ENCODE measurements around the gene EXT2. TPM values are rescaled to one million over a fixed set of nuclear protein-coding genes. Genes with fewer than 3 reads are reported as not detected.

Gene EXT2
- total RNA-seq, 1 donor from 2014 or later = 95.6 TPM

- no peak for TF ChIP-seq CTCF (IDR thresholded peaks at IDR 0.05; ENCODE audit: insufficient read depth, low read length, severe bottlenecking)
- Histone ChIP-seq H3K27me3 (ENCODE audit: control insufficient read depth, insufficient read depth, low read length) (no peaks in the 10 kb centered on the region), H3K36me3 (ENCODE audit: control insufficient read depth, insufficient read depth, low read length) (no peaks in the 10 kb centered on the region), H3K4me3 (ENCODE audit: low read depth, low read length) (peak overlapping the region; percentile 79)
- no peak for FAIRE-seq
- DNase-seq (ENCODE audit: low read depth) = peak; percentile 86
Measured at GRCh38 chr11:44066732-44067141, 28.7 kb upstream of the EXT2 start.

GRCh38 chr11:44067266-44067665, 28.2 kb upstream of the EXT2 start:
- FAIRE-seq = no peak
- TF ChIP-seq CTCF (IDR thresholded peaks at IDR 0.05; ENCODE audit: insufficient read depth, low read length, severe bottlenecking) = no peak
- Histone ChIP-seq H3K4me3 (ENCODE audit: low read depth, low read length) (no peak overlapping the region), H3K36me3 (ENCODE audit: control insufficient read depth, insufficient read depth, low read length) (no peaks in the 10 kb centered on the region), H3K27me3 (ENCODE audit: control insufficient read depth, insufficient read depth, low read length) (no peaks in the 10 kb centered on the region)
- DNase-seq (ENCODE audit: low read depth) = no peak

- no peak for FAIRE-seq
- no peak for DNase-seq (ENCODE audit: low read depth)
Measured at GRCh38 chr11:44068180-44068579, 27.3 kb upstream of the EXT2 start.

GRCh38 chr11:44071157-44071556, 24.3 kb upstream of the EXT2 start:
- FAIRE-seq (no peak), DNase-seq (ENCODE audit: low read depth) (no peak)
- no peak for TF ChIP-seq CTCF (IDR thresholded peaks at IDR 0.05; ENCODE audit: insufficient read depth, low read length, severe bottlenecking)
- Histone ChIP-seq H3K4me3 (ENCODE audit: low read depth, low read length) (no peak overlapping the region), H3K36me3 (ENCODE audit: control insufficient read depth, insufficient read depth, low read length) (no peaks in the 10 kb centered on the region), H3K27me3 (ENCODE audit: control insufficient read depth, insufficient read depth, low read length) (no peaks in the 10 kb centered on the region)

More at GRCh38 chr11:44068180-44068579, 27.3 kb upstream of the EXT2 start:
- no peaks in the 10 kb centered on the region for H3K36me3 ChIP-seq (ENCODE audit: control insufficient read depth, insufficient read depth, low read length)
- H3K4me3 ChIP-seq (ENCODE audit: low read depth, low read length) = no peak overlapping the region
- no peaks in the 10 kb centered on the region for H3K27me3 ChIP-seq (ENCODE audit: control insufficient read depth, insufficient read depth, low read length)
- TF ChIP-seq CTCF (IDR thresholded peaks at IDR 0.05; ENCODE audit: insufficient read depth, low read length, severe bottlenecking) = no peak

GRCh38 chr11:44072757-44073658, 22.5 kb upstream of the EXT2 start:
- no peaks in the 10 kb centered on the region for H3K27me3 ChIP-seq (ENCODE audit: control insufficient read depth, insufficient read depth, low read length)
- peak; percentile 84 for FAIRE-seq
- no peaks in the 10 kb centered on the region for H3K36me3 ChIP-seq (ENCODE audit: control insufficient read depth, insufficient read depth, low read length)
- no peak for DNase-seq (ENCODE audit: low read depth)
- no peak overlapping the region for H3K4me3 ChIP-seq (ENCODE audit: low read depth, low read length)
- no peak for TF ChIP-seq CTCF (IDR thresholded peaks at IDR 0.05; ENCODE audit: insufficient read depth, low read length, severe bottlenecking)
